Measurements from ENCODE around the gene LRMDA. TPM values are rescaled to one million over a fixed set of nuclear protein-coding genes. Genes with fewer than 3 reads are reported as not detected.

LRMDA gene
- polyA plus RNA-seq, 3 donors, result 39.8 to 59.6 (median 56.4) TPM

DNA sequence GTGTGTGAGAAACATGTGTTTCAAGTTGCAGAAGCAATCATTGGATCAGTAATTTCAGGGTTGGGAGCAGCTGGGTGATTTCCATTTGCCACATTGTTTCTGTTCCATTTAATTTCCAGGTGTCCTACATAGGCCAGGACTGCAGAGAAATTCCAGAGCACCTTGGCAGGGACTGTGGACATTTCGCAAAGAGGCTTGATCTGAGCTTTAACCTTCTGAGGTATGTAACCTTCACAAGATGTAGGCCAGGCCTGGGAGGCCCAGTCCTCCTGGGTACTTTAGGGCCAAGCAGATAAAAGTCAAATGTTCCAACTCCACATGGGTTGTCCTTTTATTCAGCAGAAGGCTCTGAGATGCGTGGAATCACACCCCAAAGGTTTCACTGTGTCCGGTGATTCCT is 6.9 kb downstream of the LRMDA start:
- Mint-ChIP-seq H3K9me3 (peaks cover under 1 to 10% (median 5%) of the 10 kb centered on the region in 7 donors), H3K4me3 (no peak overlapping the region), H3K27me3 (ENCODE audit: low read depth in 3 of 3) (peaks cover 0 to 2% (median 0%) of the 10 kb centered on the region in 3 donors), H3K4me1 (peaks cover 48% of the 10 kb centered on the region), H3K36me3 (peaks cover 35 to 51% of the 10 kb centered on the region in 2 donors), H3K27ac (no peak overlapping the region)
- TF ChIP-seq, protein P1, sequence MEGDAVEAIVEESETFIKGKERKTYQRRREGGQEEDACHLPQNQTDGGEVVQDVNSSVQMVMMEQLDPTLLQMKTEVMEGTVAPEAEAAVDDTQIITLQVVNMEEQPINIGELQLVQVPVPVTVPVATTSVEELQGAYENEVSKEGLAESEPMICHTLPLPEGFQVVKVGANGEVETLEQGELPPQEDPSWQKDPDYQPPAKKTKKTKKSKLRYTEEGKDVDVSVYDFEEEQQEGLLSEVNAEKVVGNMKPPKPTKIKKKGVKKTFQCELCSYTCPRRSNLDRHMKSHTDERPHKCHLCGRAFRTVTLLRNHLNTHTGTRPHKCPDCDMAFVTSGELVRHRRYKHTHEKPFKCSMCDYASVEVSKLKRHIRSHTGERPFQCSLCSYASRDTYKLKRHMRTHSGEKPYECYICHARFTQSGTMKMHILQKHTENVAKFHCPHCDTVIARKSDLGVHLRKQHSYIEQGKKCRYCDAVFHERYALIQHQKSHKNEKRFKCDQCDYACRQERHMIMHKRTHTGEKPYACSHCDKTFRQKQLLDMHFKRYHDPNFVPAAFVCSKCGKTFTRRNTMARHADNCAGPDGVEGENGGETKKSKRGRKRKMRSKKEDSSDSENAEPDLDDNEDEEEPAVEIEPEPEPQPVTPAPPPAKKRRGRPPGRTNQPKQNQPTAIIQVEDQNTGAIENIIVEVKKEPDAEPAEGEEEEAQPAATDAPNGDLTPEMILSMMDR (IDR thresholded peaks at IDR 0.05), result no peak
- Histone ChIP-seq H3K4me1 (ENCODE audit: control insufficient read depth in 1 of 2, insufficient read depth in 2 of 2, low read length in 2 of 2) (peaks cover 13 to 17% of the 10 kb centered on the region in 2 donors), H3K27me3 (ENCODE audit: control insufficient read depth in 2 of 2, insufficient read depth in 2 of 2, low read length in 2 of 2) (no peaks in the 10 kb centered on the region), H3K36me3 (replicated peaks in 1 of 2; ENCODE audit: control insufficient read depth in 1 of 2, insufficient read depth in 2 of 2, low read length in 2 of 2) (peaks cover 23 to 48% of the 10 kb centered on the region in 2 donors), H3K9me3 (replicated peaks in 1 of 2; ENCODE audit: control insufficient read depth in 1 of 2, insufficient read depth in 1 of 2, low read length in 2 of 2) (peaks cover 0 to 3% of the 10 kb centered on the region in 2 donors), H3K4me2 (replicated peaks; ENCODE audit: extremely low read depth, low read length, poor library complexity, severe bottlenecking) (no peak overlapping the region), H3K9ac (ENCODE audit: insufficient read depth, low read length, poor library complexity, severe bottlenecking) (no peak overlapping the region), H3K27ac (ENCODE audit: low read depth in 1 of 2, low read length in 2 of 2) (peak overlapping the region in 1 of 2 donors; percentile 21), H2AFZ (ENCODE audit: insufficient read depth, low read depth, low read length, poor library complexity, severe bottlenecking) (no peak overlapping the region), H3K4me3 (replicated peaks in 1 of 3; ENCODE audit: low read depth in 2 of 3, low read length in 3 of 3) (no peak overlapping the region), H3K79me2 (ENCODE audit: insufficient read depth, low read length) (peaks cover 100% of the 10 kb centered on the region), H4K20me1 (ENCODE audit: insufficient read depth, low read length) (peaks cover 50% of the 10 kb centered on the region)
- intact Hi-C loops (cut with micrococcal nuclease), result no loop called here
- WGBS (ENCODE audit: insufficient coverage), result 100% methylated on average over 3 of the region's 3 CpGs
- DNase-seq, result no peak

DNA sequence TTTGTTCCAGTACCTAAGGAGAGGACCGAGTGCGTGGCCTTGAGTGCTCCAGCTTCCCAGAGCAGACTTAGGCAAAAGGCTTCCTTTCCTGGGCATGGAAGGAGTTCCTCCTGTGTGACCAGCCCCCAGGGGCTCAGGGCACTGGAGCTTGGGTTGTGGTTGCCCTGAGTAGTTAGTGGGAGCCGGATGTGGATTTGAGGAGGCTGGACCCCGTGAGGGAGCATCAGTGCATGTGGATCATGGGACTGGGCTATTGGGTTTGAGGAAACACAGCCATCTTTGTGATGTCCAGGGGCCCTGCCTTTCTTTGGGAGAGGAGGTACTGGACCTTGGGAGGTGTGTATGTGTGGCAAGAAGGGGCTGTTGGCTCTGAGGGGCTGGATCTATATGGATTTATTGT is 8.4 kb downstream of the LRMDA start:
- intact Hi-C loops (cut with micrococcal nuclease), result no loop called here
- Mint-ChIP-seq H3K4me3 (no peak overlapping the region), H3K27ac (peak overlapping the region in 3 of 7 donors; percentile 11 to 58 (median 55)), H3K36me3 (peaks cover 44 to 65% of the 10 kb centered on the region in 2 donors), H3K4me1 (peaks cover 33% of the 10 kb centered on the region), H3K9me3 (peaks cover 6 to 22% (median 17%) of the 10 kb centered on the region in 7 donors), H3K27me3 (ENCODE audit: low read depth in 3 of 3) (peaks cover 0 to 2% (median 0%) of the 10 kb centered on the region in 3 donors)
- peaks cover 33 to 63% of the 10 kb centered on the region in 2 donors for H3K36me3 ChIP-seq (replicated peaks in 1 of 2; ENCODE audit: control insufficient read depth in 1 of 2, insufficient read depth in 2 of 2, low read length in 2 of 2)
- peaks cover 98% of the 10 kb centered on the region for H3K79me2 ChIP-seq (ENCODE audit: insufficient read depth, low read length)
- H3K9me3 ChIP-seq (replicated peaks in 1 of 2; ENCODE audit: control insufficient read depth in 1 of 2, insufficient read depth in 1 of 2, low read length in 2 of 2), result peaks cover 5 to 17% of the 10 kb centered on the region in 2 donors
- no peak overlapping the region for H3K4me3 ChIP-seq (replicated peaks in 1 of 3; ENCODE audit: low read depth in 2 of 3, low read length in 3 of 3)
- H3K9ac ChIP-seq (ENCODE audit: insufficient read depth, low read length, poor library complexity, severe bottlenecking), result no peak overlapping the region
- TF ChIP-seq, protein P1 (IDR thresholded peaks at IDR 0.05), result no peak
- peaks cover under 1 to 1% of the 10 kb centered on the region in 2 donors for H3K4me1 ChIP-seq (ENCODE audit: control insufficient read depth in 1 of 2, insufficient read depth in 2 of 2, low read length in 2 of 2)
- no peak overlapping the region for H3K4me2 ChIP-seq (replicated peaks; ENCODE audit: extremely low read depth, low read length, poor library complexity, severe bottlenecking)
- no peak for DNase-seq
- H3K27me3 ChIP-seq (ENCODE audit: control insufficient read depth in 2 of 2, insufficient read depth in 2 of 2, low read length in 2 of 2), result no peaks in the 10 kb centered on the region
- H2AFZ ChIP-seq (ENCODE audit: insufficient read depth, low read depth, low read length, poor library complexity, severe bottlenecking), result no peak overlapping the region
- WGBS (ENCODE audit: insufficient coverage), result 97% methylated on average over 4 of the region's 4 CpGs
- H4K20me1 ChIP-seq (ENCODE audit: insufficient read depth, low read length), result peaks cover 40% of the 10 kb centered on the region
- no peak overlapping the region for H3K27ac ChIP-seq (ENCODE audit: low read depth in 1 of 2, low read length in 2 of 2)

Measured in CD14-positive monocyte (primary cell).